Uterus (tissue), 4 donors: ENCODE data around the gene OR6K3. TPM values are rescaled to one million over a fixed set of nuclear protein-coding genes. Genes with fewer than 3 reads are reported as not detected.

ENCODE experiments used
- DNase-seq, 2 donors: peaks; one replicate each; pipeline ENCODE4 v3.0.0-alpha.2; 2019 to 2020
- H3K27ac ChIP-seq, 2 donors: fragments of 200-600 bp; sonication (generic); 1 replicate in 1 of 2; 2 replicates in 1 of 2; pipeline ENCODE4 v1.5.1; 2016 to 2018
- H3K27me3 ChIP-seq, 2 donors: fragments of 200-600 bp; sonication (generic); one replicate each; pipeline ENCODE4 v1.5.1; 2018 to 2019; ENCODE audit warnings: control low read depth in 1 of 2
- H3K36me3 ChIP-seq, 2 donors: fragments of 200-600 bp; sonication (generic); one replicate each; pipeline ENCODE4 v1.5.1; 2019; ENCODE audit warnings: control low read depth in 1 of 2
- H3K4me1 ChIP-seq, 2 donors: fragments of 200-600 bp; sonication (generic); one replicate each; pipeline ENCODE4 v1.5.1; 2018 to 2019; ENCODE audit warnings: control low read depth in 1 of 2
- H3K4me3 ChIP-seq, 2 donors: fragments of 200-600 bp; sonication (generic); 1 replicate in 1 of 2; 2 replicates in 1 of 2; pipeline ENCODE4 v1.5.1; 2018 to 2019; ENCODE audit warnings: mild to moderate bottlenecking in 1 of 2
- H3K9me3 ChIP-seq, 2 donors: fragments of 200-600 bp; sonication (generic); one replicate each; pipeline ENCODE4 v1.5.1; 2019; ENCODE audit warnings: control low read depth in 1 of 2
- POLR2A ChIP-seq, 2 donors: fragments of 450-650 bp; IDR thresholded peaks; one replicate each; pipeline ENCODE4 v1.6.1; 2016; ENCODE audit warnings: antibody characterized with exemption in 2 of 2, mild to moderate bottlenecking in 1 of 2, moderate library complexity in 1 of 2
- intact Hi-C: fragments of 100-400 bp; cut with DNase I; formaldehyde crosslinking; loops from one replicate; pipeline ENCODE4 v1.15.1; 2023; ENCODE audit warnings: low total_unique reads
- total RNA-seq, 4 donors: library from RNA; depleted of rRNA in 3 of 4; stranded (reverse); fragments of >200 nt in 3 of 4; gene quantifications; one replicate each; pipeline versions ENCODE4 v1.1.0 to v1.2.4, GENCODE V29; 2014 to 2023
- TF ChIP-seq, protein P1 (sequence below), 4 experiments: fragments of 200-600 bp in 2 of 4; fragments of 450-650 bp in 2 of 4; sonication (generic) in 2 of 4; IDR thresholded peaks; one replicate each; pipeline ENCODE4 v1.5.1; 2016 to 2019; ENCODE audit warnings: antibody characterized with exemption in 4 of 4, mild to moderate bottlenecking in 2 of 4, moderate library complexity in 1 of 4
- donor health status: DM: yes; HTN: yes; CAD: no.

OR6K3 gene
- total RNA-seq, 4 donors from 2014 or later = not detected

DNA sequence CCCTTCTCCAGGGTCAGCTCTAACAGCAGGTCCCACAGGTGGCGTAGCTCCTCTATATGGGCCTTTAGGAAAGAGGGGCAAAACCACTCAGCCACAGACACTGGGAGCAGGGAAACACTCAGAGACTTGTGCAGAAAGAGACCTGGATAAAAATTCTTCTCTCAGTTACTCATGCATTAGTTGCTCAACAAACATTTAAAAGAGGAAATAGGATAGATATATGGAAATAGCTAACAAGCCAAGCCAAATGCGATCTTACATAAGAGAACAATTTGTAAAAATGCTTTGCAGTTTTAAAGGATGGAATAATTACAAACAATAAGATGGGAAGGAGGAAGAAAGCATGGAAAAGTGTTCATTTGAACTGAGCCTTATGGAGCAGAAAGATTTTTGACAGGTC lies 38.9 kb downstream of the OR6K3 start:
- no peaks in the 10 kb centered on the region for H3K9me3 ChIP-seq

DNA sequence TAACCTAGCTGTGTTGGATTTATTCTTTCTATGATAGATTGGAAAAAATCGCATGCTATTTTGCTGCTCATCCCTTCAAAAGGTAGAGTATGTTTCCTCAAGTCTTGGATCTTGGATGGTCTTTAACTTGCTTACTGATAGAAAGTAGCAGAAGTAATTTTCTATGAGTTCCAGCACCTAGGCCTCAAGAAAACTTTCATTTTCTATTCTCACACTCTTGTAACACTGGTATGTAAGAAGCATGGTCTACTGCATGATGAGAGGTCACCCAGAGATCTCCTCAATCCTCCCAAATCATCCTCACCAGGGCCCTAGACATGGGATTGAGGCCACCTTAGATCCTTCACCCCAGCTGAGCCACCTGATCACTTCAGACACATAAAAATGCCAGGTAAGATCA lies 41.2 kb downstream of the OR6K3 start:
- Histone ChIP-seq H3K4me3 (no peak overlapping the region), H3K27me3 (no peaks in the 10 kb centered on the region), H3K36me3 (no peaks in the 10 kb centered on the region), H3K4me1 (no peaks in the 10 kb centered on the region), H3K27ac (no peak overlapping the region), H3K9me3 (no peaks in the 10 kb centered on the region)
- intact Hi-C loops = no loop called here
- no peak for DNase-seq
- TF ChIP-seq POLR2A (IDR thresholded peaks at IDR 0.05) = no peak
- TF ChIP-seq, protein P1, sequence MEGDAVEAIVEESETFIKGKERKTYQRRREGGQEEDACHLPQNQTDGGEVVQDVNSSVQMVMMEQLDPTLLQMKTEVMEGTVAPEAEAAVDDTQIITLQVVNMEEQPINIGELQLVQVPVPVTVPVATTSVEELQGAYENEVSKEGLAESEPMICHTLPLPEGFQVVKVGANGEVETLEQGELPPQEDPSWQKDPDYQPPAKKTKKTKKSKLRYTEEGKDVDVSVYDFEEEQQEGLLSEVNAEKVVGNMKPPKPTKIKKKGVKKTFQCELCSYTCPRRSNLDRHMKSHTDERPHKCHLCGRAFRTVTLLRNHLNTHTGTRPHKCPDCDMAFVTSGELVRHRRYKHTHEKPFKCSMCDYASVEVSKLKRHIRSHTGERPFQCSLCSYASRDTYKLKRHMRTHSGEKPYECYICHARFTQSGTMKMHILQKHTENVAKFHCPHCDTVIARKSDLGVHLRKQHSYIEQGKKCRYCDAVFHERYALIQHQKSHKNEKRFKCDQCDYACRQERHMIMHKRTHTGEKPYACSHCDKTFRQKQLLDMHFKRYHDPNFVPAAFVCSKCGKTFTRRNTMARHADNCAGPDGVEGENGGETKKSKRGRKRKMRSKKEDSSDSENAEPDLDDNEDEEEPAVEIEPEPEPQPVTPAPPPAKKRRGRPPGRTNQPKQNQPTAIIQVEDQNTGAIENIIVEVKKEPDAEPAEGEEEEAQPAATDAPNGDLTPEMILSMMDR (IDR thresholded peaks at IDR 0.05) = no peak

More for the DNA sequence above, 38.9 kb downstream of the OR6K3 start:
- TF ChIP-seq, protein P1 (IDR thresholded peaks at IDR 0.05) = no peak
- no peak for TF ChIP-seq POLR2A (IDR thresholded peaks at IDR 0.05)
- DNase-seq = no peak
- intact Hi-C loops = no loop called here
- Histone ChIP-seq H3K27me3 (no peaks in the 10 kb centered on the region), H3K4me3 (no peak overlapping the region), H3K4me1 (no peaks in the 10 kb centered on the region), H3K27ac (no peak overlapping the region), H3K36me3 (no peaks in the 10 kb centered on the region)

DNA sequence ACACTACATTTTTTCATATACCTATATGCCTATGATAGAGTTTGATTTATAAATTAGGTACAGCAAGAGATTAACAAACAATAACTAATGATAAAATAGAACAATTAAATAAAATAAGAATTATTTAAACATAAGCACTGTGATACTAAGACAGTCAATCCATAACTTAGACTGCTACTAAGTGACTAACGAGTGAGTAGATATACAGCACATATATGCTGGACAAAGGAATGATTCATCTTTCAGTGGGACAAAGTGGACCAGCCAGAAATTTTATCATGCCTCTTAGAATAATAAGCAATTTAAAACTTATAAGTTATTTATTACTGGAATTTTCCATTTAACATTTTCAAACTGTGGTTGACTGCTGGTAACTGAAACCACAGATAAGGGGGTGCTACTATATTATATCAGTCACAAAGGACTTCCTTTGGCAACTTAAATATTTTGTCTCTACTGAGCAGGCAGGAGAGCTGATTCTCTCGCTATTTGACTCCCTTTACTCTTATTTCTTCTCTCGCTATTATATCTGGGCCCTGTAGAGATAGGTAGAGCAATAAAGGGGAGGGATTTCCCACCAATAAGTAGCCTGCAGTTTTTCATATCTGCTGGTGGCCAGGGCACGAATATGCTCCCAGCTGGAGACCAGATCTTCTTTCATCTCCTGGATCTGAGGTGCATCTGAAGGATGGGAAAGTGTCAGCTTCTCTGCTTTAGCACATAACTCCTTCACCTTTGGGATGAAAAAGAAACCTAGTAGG lies 44.8 kb downstream of the OR6K3 start:
- TF ChIP-seq, protein P1 (IDR thresholded peaks at IDR 0.05) = no peak
- no peak for TF ChIP-seq POLR2A (IDR thresholded peaks at IDR 0.05)
- no peak for DNase-seq
- H3K36me3 ChIP-seq = no peaks in the 10 kb centered on the region
- H3K27ac ChIP-seq = no peak overlapping the region
- H3K4me1 ChIP-seq = no peaks in the 10 kb centered on the region
- no peaks in the 10 kb centered on the region for H3K27me3 ChIP-seq
- intact Hi-C loops = no loop called here
- no peak overlapping the region for H3K4me3 ChIP-seq
- H3K9me3 ChIP-seq = no peaks in the 10 kb centered on the region

DNA sequence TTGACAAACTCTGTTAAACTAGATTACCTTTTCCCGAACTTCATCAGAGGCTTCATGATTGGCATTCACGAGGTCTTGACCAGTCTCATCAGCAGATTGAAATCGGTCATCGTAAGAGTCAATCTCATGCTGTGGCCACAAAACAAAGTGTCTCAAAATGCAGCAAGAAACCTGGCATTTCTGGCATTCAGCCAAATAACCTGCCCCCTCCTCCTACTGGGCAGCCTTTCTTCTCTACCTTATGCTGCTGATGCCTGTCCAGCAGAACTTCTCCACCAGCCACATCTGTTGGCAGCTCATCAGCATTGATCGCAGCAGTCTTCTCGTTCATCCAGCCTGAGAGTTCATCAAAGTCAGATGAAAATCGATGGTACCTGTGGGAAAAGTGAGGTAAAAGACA lies 46.2 kb downstream of the OR6K3 start:
- Histone ChIP-seq H3K27me3 (no peaks in the 10 kb centered on the region), H3K27ac (no peak overlapping the region), H3K4me3 (no peak overlapping the region), H3K9me3 (no peaks in the 10 kb centered on the region), H3K36me3 (no peaks in the 10 kb centered on the region), H3K4me1 (no peaks in the 10 kb centered on the region)
- intact Hi-C loops = no loop called here
- no peak for TF ChIP-seq POLR2A (IDR thresholded peaks at IDR 0.05)
- TF ChIP-seq, protein P1 (IDR thresholded peaks at IDR 0.05) = no peak
- DNase-seq = no peak

Other genes with a start within 250 kb of the OR6K3 start
- gene OR10R2, start 248.5 kb downstream of the OR6K3 start, total RNA-seq = not detected
- under 1 TPM in 1 of 4 donors, not detected in 3; 0.07 TPM for gene OR6Y1, start 166.3 kb downstream of the OR6K3 start, total RNA-seq
- not detected for gene OR6P1, start 150.1 kb downstream of the OR6K3 start, total RNA-seq
- not detected for gene OR10X1, start 140.8 kb downstream of the OR6K3 start, total RNA-seq
- gene OR10Z1, start 115.5 kb downstream of the OR6K3 start, total RNA-seq = not detected
- gene SPTA1, start 34.0 kb downstream of the OR6K3 start, total RNA-seq = 1 to 10 TPM in 1 of 4 donors, not detected in 3; 5.9 TPM
- not detected for gene OR6K2, start 20.1 kb downstream of the OR6K3 start, total RNA-seq
- gene OR6K6, start 34.0 kb upstream of the OR6K3 start, total RNA-seq = not detected
- gene OR6N1, start 51.5 kb upstream of the OR6K3 start, total RNA-seq = not detected
- not detected for gene OR6N2, start 60.5 kb upstream of the OR6K3 start, total RNA-seq
- 10 to 100 TPM in 1 of 4 donors, 1 to 10 TPM in 2, not detected in 1; 1.6 to 12.6 (median 6.9) TPM for gene MNDA, start 110.6 kb upstream of the OR6K3 start, total RNA-seq
- gene PYHIN1, start 210.8 kb upstream of the OR6K3 start, total RNA-seq = 1 to 10 TPM in 1 of 4 donors, under 1 TPM in 1, not detected in 2; 0.46 to 5.6 TPM